Hepatic stellate cell (primary cell): Measurements from ENCODE around the gene KCNK4.

Source experiments
- DNase-seq: peaks from one replicate; pipeline ENCODE4 v3.0.0; 2011; ENCODE audit warnings: low spot score

The KCNK4 gene

DNA sequence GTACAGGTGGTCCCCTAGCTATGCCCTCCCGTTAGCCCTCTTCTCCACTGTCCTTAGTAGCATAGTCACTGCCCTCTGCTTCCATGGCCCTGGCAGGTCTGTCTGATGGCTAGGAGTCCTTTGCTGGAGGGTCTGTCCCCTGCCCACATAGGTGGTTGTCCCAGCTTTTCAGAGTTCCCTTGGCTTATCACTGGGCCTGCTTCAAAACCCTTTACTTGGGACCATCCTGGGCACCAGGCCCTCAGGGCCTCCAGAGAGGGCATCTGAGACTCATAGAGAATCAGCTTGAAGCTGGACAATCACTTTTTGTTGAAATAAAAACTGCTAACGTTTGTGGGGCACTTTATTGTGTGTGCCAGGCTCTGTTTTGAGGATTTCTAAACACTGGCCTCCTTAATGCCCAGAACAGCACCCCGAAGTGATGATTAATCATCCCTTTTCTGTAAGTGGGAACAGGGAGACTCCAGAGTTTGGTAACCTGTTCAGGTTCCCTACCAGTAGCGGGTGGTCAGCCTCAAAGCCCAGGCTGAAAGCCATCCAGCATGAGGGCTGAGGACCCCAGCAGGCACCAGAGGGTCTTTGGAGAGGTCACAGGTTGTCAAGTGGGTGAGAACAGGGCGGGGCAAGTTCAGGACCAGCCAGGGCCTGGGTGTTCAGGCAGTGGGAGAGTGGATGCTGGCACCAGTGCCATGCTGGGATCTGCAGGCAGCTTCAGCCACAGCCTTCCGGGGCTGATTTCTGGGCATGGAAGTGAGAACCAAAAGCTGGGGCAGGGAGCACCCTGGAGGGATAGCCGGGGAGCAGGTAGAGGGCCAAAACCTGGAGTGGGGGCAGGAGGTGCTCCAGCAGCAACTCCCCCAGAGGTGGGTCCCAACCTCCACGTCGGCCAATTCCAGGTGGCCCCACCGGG, 495 bp upstream of the KCNK4 start:
- no peak for DNase-seq

DNA sequence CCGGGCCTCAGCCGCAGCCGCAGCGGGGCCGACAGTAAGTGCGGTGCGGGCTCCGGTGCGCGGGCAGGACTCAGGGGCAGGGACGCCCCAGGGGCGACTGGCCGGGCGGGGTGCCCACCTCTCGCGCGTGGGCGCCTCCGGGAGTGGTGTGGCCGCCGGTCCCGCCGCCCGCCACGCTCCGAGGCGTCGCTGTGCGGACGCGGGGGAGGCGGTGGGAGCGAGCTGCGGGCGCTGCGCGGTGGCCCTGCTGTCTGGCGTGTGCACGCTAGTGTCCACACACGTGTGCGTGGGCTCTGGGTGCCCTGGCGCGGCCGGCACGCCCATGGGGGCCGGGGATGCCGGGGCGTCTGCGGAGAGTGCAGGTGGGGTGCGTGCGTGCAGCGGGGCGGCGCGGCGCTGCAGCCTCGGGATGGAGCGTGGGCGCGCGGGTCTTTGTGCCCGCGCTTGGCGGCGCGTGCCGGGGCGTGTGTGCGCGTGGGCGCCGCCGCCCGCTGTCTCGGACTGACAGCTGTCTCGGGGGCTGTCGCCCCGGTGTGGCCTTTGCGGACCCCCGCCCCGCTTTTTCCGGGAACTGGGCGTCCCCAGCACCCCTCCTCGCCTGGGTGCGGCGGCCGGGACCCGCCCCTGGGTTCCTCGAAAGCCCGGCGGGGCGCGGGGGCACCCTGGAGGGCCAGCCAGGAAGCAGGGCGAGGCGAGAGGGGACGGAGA, 804 bp downstream of the KCNK4 start:
- DNase-seq, result no peak

DNA sequence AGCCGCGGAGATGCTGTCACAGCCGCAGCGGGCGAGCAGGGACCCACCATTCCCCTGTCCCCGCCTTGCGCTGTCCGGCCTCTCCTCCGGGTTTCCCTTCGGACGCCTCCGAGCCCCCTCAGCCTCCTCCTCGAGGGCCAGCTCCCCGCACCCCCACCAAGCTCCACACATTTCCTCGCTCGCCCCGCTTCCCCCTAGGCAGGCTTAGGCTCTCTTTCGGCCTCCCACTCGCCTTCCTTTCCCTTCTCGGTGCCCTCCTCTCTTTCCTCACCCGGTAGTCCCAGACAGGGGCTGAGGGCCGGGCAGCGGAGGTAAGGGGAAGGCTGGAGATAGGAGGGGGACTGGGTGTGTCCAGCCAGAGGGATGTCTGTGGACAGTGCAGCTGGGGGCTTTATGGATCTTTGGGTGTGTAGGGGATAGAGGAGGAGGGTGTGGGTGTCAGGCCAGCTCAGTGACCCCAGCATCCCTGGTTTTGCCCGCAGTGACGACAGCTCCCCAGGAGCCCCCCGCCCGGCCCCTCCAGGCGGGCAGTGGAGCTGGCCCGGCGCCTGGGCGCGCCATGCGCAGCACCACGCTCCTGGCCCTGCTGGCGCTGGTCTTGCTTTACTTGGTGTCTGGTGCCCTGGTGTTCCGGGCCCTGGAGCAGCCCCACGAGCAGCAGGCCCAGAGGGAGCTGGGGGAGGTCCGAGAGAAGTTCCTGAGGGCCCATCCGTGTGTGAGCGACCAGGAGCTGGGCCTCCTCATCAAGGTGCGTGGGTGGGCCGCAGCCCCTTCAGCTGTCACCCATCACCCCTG, 1.6 kb downstream of the KCNK4 start:
- DNase-seq, result no peak

DNA sequence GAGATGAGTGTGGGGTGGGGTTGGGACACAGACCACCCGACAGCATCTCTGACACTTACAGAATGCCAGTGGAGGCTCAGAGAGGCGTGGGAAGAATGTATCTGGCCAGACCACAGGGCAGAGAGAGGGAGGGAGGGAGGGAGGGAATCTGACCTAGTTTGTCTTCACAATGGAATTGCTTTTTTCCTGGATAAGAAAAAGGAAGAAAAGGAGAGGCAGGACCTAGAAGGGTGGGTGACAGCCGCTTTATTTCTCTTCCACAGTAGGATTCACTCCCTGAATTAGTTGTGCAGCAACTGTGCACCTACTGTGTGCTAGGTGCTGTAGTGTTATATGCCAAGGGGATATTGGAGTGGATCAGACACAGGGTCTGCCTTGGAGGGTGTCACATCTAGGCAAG, 3.7 kb downstream of the KCNK4 start:
- DNase-seq, result peak; percentile 63

DNA sequence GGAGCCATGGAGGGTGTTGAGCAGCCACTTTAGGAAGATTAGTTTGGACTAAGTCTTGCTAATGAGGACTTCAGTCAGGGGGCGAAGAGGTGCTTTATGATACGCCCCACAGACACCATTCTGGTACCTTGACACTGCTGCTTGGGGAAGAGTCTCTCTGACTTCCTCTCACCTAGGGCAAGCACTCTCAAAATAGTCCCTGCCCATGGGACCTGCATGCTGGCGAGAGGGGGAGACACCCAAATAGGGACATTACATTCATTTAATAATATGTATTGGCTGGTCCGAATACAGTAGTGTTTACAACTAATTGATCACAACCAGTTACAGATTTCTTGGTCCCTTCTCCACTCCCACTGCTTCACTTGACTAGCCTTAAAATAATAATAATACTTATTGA, 4.7 kb downstream of the KCNK4 start:
- DNase-seq, result no peak

DNA sequence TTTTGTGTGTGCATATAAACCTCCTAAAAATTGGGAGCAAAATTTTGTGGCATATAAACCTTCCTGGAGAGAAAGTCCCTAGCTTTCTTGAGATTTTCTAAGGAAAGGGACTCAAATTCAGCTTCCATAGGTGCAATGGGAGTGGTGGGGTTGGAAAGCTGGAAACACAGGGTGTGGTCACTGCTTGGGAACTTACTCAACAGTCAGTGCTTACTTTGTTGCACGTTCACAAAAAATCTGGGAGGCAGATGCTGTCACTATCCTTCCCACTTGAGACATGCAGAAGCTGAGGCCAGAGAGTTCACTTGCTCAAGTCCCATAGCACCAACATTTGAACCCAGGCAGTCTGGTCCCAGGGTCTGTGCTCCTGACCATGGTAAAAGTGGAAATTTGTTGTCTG, 5.1 kb downstream of the KCNK4 start:
- no peak for DNase-seq

DNA sequence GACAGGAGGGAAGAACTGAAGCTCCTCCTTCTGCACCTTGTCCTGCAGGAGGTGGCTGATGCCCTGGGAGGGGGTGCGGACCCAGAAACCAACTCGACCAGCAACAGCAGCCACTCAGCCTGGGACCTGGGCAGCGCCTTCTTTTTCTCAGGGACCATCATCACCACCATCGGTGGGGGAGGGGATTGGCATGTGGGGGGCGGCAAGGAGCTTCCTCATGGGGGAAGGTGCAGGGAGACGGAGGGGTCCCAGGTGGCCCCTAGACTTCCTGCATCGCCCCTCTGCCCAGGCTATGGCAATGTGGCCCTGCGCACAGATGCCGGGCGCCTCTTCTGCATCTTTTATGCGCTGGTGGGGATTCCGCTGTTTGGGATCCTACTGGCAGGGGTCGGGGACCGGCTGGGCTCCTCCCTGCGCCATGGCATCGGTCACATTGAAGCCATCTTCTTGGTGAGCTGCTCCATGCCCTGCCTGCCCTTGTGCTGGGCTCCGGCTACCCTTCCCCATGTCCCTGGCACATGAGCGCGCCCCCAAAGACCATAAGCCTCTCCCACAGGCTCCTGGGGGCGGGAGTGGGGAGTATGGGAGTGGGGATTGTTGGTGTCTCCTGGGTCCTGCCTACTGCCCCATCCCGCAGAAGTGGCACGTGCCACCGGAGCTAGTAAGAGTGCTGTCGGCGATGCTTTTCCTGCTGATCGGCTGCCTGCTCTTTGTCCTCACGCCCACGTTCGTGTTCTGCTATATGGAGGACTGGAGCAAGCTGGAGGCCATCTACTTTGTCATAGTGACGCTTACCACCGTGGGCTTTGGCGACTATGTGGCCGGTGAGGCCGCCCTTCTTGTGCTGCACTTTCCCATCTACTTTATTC, 6.0 kb downstream of the KCNK4 start:
- DNase-seq, result no peak

DNA sequence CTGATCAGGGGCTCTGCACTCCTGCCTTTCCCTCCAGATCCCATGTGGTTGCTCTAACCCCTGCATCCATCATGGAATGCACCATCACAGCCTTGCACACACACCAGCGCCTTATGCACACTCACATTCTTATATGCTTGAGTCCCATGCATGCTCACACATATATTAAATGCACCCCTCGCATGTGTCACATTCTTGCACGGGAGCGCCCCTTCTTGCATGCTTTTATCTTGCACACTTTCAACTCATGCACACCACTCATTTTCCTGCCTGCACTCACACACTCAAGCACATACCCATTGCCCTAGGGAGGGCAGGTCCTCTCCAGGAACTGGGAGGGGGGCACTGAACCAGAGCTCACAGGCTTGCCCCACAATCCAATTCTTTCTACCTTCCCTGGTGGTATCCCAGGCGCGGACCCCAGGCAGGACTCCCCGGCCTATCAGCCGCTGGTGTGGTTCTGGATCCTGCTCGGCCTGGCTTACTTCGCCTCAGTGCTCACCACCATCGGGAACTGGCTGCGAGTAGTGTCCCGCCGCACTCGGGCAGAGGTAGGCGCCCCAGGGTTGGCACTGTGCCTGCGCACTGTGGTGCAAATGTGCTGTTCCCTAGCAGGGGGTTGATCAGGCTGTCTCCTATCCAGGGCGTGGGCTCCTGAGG, 6.7 kb downstream of the KCNK4 start:
- DNase-seq, result no peak

DNA sequence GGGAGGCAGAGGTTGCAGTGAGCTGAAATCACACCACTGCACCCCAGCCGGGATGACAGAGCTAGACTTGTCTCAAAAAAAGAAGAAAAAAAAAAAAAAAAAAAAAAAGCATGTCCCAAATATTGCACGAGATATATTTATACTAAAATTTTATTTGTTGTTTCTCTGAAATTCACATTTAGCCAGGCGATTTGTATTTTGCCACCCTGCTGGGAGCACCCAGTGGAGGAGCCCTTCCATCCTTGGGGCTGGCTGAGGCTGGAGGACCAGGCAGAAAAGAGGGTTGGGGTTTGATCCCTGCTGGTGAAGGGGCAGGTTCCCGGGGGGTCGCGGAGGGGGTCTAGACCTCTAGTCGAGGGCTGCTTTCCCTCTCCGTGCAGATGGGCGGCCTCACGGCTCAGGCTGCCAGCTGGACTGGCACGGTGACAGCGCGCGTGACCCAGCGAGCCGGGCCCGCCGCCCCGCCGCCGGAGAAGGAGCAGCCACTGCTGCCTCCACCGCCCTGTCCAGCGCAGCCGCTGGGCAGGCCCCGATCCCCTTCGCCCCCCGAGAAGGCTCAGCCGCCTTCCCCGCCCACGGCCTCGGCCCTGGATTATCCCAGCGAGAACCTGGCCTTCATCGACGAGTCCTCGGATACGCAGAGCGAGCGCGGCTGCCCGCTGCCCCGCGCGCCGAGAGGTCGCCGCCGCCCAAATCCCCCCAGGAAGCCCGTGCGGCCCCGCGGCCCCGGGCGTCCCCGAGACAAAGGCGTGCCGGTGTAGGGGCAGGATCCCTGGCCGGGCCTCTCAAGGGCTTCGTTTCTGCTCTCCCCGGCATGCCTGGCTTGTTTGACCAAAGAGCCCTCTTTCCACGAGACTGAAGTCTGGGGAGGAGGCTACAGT, 8.1 kb downstream of the KCNK4 start:
- no peak for DNase-seq

DNA sequence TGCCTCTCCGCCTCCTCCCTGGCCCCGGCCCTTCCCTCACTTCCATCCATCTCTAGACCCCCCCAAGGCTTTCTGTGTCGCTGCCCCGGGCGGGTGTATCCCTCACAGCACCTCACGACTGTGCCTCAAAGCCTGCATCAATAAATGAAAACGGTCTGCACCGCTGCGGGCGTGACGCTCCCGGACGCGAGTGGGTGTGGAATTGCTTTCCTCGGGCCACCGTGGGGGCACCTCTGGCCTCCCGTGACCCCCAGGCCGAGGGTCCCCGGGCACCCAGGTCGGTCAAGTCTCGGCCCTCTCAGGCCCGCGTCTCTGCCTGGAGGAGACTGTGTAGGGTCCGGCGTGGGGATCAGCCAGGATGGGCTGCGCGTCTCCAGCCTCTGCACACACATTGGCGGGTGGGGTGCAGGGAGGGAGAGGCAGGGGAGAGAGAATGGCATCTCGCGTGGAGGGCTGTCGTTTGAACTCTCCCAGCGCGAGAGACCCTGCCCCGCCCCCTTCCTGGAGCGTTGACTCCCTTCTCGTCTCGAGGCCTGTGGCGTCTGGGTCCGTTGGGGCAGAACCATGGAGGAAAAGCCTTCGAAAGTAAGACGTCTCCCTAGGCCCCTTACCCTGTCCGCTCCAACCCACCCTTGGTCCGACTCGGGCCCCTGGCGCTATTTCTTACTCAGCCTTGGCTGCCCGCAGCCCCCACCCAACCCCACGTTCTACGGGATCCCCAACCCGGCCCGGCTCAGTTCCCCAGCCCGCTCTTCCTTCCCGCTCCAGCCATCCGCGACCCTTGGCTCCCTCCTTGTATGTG, 8.9 kb downstream of the KCNK4 start, which contains the start of gene CATSPERZ:
Gene CATSPERZ (plus strand): TSS at position 512 of the 802 bp plus-strand sequence. CDS start 53 bp downstream, at position 565.
- no peak for DNase-seq

DNA sequence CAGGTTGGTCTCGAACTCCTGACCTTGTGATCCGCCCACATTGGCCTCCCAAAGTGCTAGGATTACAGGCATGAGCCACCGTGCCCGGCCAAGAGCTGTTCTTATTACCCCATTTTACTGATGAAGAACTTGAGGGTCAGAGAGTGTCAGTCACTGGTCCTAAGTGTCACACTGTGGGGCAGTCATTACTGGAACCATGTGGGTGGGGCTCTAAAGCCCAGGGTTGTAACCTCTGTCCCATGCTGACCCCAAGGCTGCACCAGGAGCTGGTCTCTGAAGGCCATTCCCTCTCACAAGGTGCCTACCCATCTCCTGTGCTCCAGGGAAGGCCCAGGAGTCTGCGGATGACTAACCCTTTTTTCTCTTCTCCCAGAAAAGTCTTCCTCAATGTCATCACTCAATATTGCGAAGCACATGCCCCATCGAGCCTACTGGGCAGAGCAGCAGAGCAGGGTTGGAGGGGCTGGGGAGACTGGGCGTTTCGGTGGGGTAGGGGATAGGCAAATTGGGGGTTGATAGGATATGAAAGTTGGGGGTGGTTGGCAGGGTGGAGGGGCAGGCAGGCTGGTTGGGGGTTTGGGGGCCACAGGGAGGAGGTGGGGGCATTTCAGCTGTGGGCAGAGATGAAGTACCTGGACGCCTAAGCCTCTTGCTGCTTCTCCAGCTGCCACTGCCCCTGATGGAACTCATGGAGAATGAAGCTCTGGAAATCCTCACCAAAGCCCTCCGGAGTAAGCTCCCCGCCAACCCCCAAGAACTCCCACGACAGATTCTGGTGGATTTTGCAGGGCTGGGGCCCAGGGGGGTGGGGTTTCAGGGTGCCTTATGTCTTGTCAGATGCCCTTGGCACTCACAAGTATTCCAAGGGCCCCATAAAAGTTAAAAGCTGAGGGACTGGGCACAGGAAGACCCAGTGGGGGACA, 12.3 kb downstream of the KCNK4 start:
- no peak for DNase-seq

DNA sequence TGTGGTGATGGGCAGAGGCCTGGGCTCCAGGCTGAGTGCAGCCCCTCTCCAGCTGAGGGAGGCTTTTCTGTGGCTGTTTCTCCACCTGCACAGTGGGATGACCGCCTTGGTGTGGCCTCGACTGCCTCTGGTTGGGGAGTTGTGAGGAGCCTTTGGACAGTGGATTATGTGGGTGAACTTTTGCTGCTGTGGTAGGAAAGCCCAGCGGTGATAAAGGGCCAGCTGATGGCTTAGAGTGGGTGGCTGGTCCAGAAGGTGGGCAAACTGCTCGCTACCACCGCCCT, 12.9 kb downstream of the KCNK4 start:
- no peak for DNase-seq

DNA sequence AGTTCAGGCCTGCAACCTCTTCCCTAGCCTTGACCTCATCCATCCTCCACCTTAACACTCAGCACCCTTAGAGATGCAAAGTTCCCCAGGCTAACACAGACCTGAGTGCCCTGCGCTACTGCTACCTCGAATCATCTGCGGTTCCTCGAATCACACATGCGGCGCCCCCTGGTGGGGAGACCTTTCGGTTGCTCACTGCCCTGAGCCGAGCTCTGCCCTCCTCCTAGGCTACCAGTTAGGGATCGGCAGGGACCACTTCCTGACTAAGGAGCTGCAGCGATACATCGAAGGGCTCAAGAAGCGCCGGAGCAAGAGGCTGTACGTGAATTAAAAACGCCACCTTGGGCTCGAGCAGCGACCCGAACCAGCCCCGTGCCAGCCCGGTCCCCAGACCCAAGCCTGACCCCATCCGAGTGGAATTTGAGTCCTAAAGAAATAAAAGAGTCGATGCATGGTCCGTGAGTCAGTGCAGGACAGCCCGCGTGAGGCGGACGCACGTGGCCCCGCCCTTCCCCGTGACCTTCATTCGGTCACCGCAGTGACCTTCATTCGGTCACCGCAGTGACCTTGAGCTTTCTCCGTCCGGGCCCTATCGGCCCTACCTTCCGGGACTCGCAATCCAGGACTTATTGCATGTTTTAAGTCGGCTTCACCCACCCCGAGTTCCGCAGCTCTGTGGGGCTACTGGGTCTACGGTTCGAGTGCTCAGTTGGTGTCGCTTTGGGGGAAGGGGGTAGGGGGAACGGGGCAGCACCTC, 13.4 kb downstream of the KCNK4 start:
- DNase-seq, result peak; percentile 95

DNA sequence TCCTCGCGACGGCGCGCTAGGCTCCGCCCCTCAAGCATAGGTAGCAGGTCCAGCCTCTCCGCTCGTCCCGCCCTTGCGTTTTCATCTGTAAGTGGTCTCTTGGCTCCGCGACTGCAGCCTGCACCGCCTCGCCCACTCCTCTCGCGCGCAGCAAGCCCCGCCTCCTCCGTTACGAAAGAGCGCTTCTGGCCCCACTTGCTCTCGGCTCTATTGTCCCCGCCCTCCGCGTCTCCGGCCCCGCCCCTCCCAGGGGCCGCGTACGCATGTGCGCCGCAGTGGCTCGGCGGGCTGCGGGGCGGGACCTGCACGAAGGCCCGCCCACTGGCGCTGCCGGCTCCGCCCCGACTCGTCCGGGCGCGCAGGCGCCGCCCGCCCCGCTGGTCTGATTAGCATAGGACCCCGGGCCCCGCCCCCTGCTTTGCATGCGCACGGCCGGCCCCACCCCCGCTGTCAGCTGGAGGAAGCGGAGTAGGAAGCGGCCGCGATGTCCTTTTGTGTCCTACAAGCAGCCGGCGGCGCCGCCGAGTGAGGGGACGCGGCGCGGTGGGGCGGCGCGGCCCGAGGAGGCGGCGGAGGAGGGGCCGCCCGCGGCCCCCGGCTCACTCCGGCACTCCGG, 14.1 kb downstream of the KCNK4 start, which contains the start of gene ESRRA:
Gene ESRRA (plus strand): TSS at position 450 of the 616 bp plus-strand sequence. CDS start 1,656 bp downstream, outside the sequence.
- peak; percentile 100 for DNase-seq

DNA sequence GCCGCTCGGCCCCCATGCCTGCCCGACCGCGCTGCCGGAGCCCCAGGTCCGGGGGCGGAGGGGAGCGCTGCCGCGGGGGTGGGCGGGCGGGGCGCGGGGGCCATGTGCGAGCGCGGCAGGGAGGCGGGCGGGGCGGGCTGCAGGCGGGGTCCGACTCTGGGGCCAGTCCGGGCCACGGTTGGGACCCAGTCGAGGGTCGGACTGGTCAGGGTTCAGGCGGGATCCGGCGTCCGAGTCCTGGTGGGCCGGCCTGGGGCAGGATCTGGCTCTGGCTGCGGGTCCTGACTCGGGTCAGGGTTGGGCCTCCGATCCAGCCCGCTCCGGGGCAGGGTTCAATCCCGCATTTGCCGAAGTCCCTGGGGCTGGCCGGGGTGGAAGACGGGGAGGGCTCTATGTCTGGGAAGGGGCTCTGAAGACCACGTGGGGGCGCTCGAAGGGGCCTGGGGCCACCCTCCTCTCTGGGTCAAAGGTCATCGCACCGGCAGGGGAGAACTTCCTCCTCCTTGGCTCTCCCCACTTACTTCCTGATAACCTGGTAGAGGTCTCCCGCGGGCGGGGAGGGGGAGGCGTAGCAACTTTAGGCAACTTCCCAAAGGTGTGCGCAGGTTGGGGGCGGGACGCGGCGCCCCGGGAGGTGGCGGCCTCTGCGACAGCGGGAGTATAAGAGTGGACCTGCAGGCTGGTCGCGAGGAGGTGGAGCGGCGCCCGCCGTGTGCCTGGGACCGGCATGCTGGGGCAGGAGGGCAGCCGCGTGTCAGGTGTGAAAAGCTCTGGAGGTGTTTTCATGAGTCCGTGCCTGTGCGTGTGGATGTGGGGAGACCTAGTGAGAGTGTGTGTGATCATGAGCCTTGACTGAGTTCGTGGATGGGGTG, 14.8 kb downstream of the KCNK4 start:
- no peak for DNase-seq

DNA sequence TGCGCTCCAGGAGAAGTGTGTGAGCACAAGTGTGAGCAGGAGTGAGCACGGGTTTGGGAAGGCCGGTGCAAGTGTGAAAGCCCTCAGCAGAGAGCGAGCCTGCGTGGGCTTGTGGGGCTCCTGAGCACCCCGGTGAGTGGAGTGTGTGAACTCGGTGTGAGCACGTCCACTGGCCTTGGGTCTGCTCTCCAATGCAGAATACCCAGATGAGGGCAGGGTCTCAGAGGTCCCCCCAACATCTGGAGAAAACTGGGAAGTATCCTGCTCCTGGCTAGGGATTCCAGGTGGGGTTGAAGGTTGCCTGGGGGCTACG, 15.4 kb downstream of the KCNK4 start:
- DNase-seq, result no peak
